ENCODE data around the gene ARL4D.

DNA sequence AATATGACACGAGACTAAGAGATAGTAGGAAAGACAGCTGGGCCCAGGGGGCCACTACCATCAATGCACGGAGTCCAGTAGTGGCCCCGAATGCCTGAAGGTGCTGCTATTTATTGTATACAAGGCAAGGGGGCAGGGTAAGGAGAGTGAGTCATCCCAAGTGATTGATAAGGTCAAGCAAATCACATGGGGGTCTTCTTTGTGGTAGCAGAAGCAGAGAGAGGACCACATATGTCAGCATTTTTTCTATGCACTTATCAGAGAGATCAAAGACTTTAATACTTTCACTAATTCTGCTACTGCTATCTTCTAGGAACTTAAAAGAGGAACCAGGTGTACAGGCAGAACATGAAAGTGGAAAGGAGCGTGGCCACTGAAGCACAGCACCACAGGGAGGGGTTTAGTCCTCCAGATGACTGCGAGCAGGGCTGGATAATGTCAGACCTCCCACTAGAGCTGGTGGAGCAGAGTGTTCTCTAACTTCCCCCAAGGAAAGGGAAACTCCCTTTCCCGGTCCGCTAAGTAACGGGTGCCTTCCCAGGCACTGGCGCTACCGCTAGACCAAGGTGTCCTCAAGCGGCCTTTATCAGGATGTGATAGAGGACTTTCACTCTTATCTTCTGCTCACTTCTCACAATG lies 26.4 kb upstream of the ARL4D start:
- TF ChIP-seq EP300 (IDR thresholded peaks at IDR 0.05) (no peak), POLR2A (IDR thresholded peaks at IDR 0.05) (no peak)
